Embryonic facial prominence (tissue), 1 donor: ENCODE results near the gene RBP4.

Source experiments
- DNase-seq: peaks from one replicate; pipeline ENCODE4 v3.0.0-alpha.2; 2016; ENCODE audit errors: extremely low spot score

Gene RBP4

GRCh38 chr10:93601146-93601773 lies at the start of gene RBP4:
TSS of gene RBP4 (minus strand) at chr10:93601235. CDS start at chr10:93601028, 207 bp downstream.
- DNase-seq = no peak

- DNase-seq = no peak
These were observed 38.8 kb upstream of the RBP4 start for GRCh38 chr10:93639791-93640190.

DNA sequence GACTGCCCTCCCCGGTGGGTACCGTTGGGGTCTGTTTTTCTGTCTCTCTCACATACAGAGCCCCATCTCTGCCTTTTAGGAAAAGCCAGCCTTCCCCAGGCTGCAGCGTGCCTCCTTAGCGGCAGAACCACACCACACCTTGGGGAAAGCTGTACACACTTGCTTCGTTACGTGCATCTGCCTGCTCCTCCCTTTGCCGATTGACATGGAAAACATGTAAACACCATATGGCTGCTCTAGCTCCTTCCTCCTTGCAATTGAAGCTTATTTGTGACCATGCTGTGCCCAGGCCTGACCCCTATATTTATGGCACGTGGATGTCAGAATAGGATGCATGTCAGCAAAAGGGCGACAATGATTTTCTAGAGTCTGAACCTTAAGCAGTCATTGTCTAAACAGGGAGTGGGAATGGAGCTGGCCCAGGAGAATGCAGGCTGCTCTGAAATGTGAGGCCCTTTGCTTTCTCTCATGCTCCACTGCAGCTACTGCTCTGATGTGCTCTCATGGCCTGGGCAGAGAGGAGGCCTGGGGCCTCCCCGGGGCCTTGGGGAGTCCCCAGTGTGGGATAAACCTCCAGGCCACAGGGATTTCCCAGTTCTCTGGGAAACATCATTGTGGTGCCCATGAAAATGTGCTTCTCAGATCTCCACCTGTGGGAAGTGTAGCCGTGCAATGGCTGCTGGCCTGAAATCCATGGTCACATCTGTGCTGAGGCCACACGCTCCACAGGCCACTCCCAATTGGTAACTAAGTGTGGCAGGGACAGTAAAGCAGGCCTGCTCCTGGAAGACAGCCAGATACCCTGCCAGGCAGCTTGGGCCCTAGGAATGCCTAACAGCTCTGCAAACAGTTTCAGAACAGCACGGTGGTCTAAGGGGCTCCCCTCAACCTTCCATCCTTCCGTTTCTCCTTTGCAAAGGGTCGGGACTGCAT lies 29.9 kb upstream of the RBP4 start:
- DNase-seq = no peak

- no peak for DNase-seq
These were observed 28.7 kb upstream of the RBP4 start for GRCh38 chr10:93629647-93630305.

GRCh38 chr10:93628858-93629257 lies 27.8 kb upstream of the RBP4 start:
- DNase-seq = no peak

DNA sequence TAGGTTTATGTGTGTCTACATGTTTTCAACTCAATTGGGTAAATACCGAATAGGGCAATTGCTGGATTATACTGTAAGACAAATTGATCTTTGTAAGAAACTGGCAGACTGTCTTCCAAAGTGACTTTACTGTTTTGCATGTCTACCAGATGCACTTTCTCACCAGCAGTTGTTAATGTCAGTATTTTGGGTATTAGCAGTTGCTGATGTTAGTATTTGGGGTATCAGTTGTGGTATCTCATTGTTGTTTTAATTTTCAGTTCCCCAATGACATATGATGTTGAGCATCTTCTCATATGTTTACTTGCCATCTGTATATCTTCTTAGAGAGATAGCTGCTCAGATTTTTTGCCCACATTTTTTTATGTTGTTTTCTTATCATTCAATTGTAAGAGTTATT lies 21.9 kb upstream of the RBP4 start:
- no peak for DNase-seq

DNA sequence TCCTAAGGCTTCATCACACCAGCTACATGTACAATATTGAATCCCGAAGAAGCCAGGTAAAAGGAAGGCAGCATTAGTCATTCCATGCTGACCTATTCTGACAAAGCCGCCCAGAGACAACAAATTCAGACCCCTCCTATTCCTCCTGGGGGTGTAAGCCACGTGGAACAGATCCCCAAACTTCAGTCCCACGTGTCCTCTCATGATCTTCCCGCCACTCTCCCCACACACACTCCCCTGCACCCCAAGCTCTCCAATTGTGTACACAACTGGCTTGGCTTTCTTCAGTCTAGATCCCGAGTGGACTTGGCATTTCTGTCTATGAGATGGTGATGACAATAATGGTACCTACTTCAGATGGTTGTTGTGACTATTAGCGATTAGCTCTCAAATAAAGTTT lies 19.9 kb upstream of the RBP4 start:
- DNase-seq = no peak

GRCh38 chr10:93615576-93616235 lies 14.7 kb upstream of the RBP4 start:
- no peak for DNase-seq

DNA sequence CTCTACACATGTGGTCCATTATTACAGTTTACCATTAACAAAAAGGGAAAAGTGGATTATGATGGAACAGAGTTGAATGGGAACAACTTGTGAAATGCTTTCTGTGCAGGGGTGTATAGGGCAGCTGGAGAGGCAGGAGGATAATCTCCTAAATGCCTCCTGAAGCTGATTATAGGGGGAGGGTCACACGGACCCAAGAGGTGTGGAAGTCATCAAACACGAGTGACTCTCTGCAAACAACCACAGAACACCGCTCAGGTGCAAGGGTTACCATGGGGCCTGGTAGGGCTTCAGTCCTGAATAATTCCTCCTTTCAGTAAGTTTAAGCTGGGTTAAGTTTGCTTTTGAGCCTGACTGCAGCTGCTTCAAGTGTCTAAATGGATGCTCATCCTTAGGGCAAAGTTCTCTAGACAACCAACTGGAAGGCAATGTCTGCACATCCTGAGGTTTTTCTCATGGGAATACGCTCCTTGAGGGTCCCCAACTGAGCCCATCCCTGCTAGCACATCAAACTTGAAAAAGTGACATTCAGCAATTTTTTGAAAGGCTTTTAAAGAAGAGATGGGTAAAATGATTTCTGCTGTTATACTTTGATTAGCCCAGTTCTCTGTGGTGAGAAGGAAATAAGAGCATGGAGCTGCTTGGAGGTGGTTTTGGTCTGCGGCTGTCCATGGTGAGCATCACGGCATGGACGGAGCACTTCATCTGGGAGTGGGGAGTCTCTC lies 13.2 kb upstream of the RBP4 start:
- no peak for DNase-seq

DNA sequence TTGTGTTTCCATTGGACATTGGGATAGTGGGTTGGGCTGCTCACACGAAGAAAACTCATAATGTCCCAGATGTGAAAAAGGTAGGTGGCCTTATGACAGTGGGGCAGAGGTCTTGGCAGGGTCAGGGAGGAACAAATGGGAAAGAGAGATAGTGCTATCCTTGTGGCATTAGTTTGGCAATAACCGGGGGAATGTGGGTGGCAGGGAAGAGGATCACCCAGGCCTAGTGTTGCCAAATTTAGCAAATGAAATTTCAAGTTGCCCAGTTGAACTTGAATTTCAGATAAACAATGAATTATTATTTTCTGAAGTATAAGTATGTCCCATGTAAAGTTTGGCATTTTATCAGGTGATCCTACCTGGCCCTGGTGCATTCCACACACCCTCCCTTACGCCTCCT lies 12.1 kb upstream of the RBP4 start:
- no peak for DNase-seq

DNA sequence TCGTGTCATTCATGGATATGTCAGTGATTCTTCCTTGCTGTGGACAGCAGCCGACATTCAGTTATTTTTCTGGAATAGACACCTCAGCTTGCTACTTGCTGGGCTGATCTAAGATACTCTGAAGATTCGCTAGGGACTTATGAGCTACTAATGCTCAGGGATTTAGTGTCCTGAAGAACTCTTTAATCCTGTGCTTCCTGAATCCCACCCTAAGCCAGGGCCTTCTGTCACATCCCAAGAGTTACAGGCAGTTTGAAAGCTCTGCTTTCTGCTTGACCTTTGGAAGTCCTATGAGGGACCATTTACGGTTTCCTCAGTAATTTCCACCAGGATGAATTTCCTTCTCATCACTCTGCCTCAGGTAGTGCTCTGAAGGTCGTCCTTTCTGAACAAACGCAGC lies 11.3 kb upstream of the RBP4 start, which contains the start of gene PDE6C:
Gene PDE6C, plus strand, starts transcription at position 227 of the 400 bp plus-strand sequence. CDS start 189 bp downstream, outside the sequence.
- no peak for DNase-seq

- DNase-seq = no peak
These were observed 7.4 kb upstream of the RBP4 start for GRCh38 chr10:93608421-93608820.

GRCh38 chr10:93604146-93604545 lies 3.1 kb upstream of the RBP4 start:
- no peak for DNase-seq

DNA sequence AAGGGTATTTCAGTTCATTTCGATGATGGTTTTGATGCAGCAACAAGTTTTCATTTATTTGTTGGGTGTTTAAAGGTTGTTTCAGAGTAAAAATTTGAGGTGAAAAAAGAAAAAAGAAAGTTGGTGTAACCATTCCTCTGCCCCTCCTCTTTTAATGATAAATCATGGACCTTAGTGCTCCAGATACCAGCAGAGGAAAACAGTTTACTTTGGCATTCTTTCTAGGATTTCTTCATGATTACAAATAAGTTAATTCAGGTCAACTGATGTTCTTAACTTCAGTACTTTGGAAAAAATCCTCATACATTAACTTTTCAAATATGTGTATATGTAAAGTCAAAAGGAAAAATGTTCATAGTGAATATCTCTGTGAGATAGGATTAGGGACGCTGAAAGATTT lies 2.0 kb upstream of the RBP4 start:
- no peak for DNase-seq

- DNase-seq = no peak
These were observed 733 bp upstream of the RBP4 start for GRCh38 chr10:93601774-93602162.

DNA sequence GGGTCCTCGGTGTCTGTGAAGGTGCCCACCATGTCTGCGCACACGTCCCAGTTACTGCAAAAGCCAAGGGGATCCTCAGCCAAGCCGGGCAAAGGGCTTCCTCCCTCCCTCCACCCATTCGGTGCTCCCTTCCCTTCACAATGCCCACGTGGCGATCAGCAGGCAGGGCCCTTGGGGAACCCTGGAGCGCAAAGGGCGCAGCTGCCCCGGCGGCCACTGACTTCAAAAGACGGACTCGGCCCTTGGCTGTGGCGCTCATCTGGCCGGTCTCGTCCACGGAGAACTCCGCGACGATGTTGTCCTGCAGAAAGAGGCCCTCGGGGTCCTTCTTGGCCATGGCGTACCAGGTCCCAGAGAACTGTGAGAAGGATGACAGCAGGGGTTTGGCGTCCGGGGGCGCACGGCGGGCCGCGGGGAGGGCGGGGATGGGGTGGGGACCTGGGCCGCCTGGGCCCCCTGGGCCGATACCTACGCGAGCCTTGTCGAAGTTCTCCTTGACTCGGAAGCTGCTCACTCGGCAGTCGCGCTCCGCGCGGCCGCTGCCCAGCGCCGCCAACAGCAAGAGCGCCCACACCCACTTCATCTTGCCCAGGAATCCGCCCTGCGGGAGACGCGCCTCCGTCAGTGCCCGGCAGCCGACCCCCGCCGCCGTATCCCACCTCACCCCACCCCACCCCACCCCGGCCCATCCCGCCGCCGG lies 439 bp downstream of the RBP4 start:
- DNase-seq = no peak

GRCh38 chr10:93599778-93600177 lies 1.3 kb downstream of the RBP4 start:
- no peak for DNase-seq

- DNase-seq = no peak
These were observed 1.7 kb downstream of the RBP4 start for GRCh38 chr10:93599335-93599734.

DNA sequence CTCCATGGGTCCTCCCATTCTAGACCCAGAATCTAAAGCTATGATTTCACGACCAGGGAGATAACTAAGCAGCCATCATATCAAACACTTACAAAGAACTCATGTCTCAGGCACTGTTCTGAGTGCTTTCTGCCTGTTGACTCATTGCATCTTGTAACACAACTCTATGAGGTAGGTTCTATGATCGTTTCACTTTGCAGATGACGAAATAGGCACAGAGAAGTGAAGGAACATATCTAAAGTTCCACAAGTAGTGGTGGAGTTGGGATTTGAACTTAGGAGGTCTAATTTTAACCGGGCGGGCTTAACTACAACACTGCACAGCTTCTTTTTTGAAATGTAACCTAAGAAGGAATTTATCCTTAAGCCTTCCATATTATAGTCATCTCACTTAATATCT lies 2.9 kb downstream of the RBP4 start:
- no peak for DNase-seq

DNA sequence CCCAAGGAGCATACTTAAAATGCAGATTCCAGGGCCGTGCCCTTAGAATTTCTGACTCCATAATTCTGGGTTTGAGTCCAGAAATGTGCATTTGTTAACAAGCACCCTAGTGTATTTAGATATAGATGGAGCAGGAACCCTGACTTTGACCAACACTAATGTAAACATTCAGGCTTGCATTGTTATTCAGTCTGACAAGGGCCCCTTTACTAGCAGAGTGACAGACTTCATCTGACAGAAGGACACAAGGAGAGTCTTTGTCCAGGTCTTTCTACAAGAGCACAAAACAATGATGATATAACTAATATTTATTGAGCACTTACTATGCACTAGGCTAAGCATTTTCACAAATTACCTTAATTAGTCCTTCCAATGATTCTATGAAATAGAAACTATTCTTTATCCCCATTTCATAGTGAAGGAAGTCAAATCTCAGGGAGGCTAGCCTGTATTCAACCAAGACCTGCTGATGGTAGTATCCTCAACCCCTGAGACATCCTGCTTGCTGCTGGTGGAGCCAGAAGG lies 3.9 kb downstream of the RBP4 start:
- no peak for DNase-seq
